H4 (cell line): ENCODE data around the gene DAAM2. TPM values are rescaled to one million over a fixed set of nuclear protein-coding genes. Genes with fewer than 3 reads are reported as not detected.

Experiments used
- DNase-seq: peaks from one replicate; pipeline ENCODE4 v3.0.0-alpha.2; 2015; ENCODE audit warnings: low spot score
- total RNA-seq: library from RNA; depleted of rRNA; stranded (reverse); fragments of >200 nt; shearing (Covaris generic); gene quantifications from 2 replicates; pipeline ENCODE4 v1.2.3, GENCODE V29; 2014; rRNA removed

DAAM2 gene
- total RNA-seq, 1 experiment from 2014 or later = 9.6 TPM

- DNase-seq = no peak
Measured at GRCh38 chr6:39951716-39952115, 159.5 kb downstream of the DAAM2 start.

- no peak for DNase-seq
Measured at GRCh38 chr6:39952167-39952566, 160.0 kb downstream of the DAAM2 start.

- DNase-seq = no peak
Measured at GRCh38 chr6:39953076-39953618, 161.0 kb downstream of the DAAM2 start.

Other genes with a start within 250 kb of the DAAM2 start
- 2.0 and 2.2 TPM in 2 replicates for gene KIF6, start 67.0 kb upstream of the DAAM2 start, total RNA-seq
- gene MOCS1, start 142.1 kb downstream of the DAAM2 start, total RNA-seq = 7.8 and 8.3 TPM in 2 replicates